HepG2 (cell line): ENCODE data around the gene CARMIL3. TPM values are rescaled to one million over a fixed set of nuclear protein-coding genes. Genes with fewer than 3 reads are reported as not detected.
A peak's percentile ranks its signal among the peaks of the same experiment; 100 is the strongest.

Experiments used
- BRD4 ChIP-seq: sonication (generic); formaldehyde crosslinking; IDR thresholded peaks from 2 replicates; pipeline ENCODE4 v1.4.0; 2020; ENCODE audit warnings: missing genetic modification reagents
- GATAD1 ChIP-seq: IDR thresholded peaks from 2 replicates; pipeline ENCODE4 v1.6.1; 2016; ENCODE audit warnings: missing genetic modification reagents, missing compliant biosample characterization
- HNF4A ChIP-seq: sonication (generic); formaldehyde crosslinking; IDR thresholded peaks from 2 replicates; pipeline ENCODE4 v1.4.0; 2020; ENCODE audit warnings: missing genetic modification reagents
- SALL2 ChIP-seq: sonication (generic); formaldehyde crosslinking; IDR thresholded peaks from 2 replicates; pipeline ENCODE4 v1.8.1; 2023; ENCODE audit warnings: mild to moderate bottlenecking, missing genetic modification reagents, inconsistent platforms
- SOX6 ChIP-seq, 2 experiments: fragments of 450-650 bp in 1 of 2; sonication (generic) in 1 of 2; formaldehyde crosslinking in 1 of 2; IDR thresholded peaks; 2 replicates each; pipeline versions ENCODE4 v1.4.0 to v1.6.1; 2017 to 2020; ENCODE audit warnings: antibody characterized with exemption in 1 of 2, mild to moderate bottlenecking in 1 of 2, missing genetic modification reagents in 1 of 2
- ZBTB40 ChIP-seq, 2 experiments: fragments of 450-650 bp in 1 of 2; sonication (generic) in 1 of 2; formaldehyde crosslinking in 1 of 2; IDR thresholded peaks; 2 replicates each; pipeline versions ENCODE4 v1.6.1 to v1.8.0; 2016 to 2022; ENCODE audit warnings: antibody characterized with exemption in 1 of 2, mild to moderate bottlenecking in 1 of 2, missing genetic modification reagents in 1 of 2
- ZC3H4 ChIP-seq: sonication (generic); formaldehyde crosslinking; IDR thresholded peaks from 2 replicates; pipeline ENCODE4 v1.4.0; 2020; ENCODE audit warnings: missing genetic modification reagents, borderline replicate concordance
- ZNF318 ChIP-seq: sonication (generic); formaldehyde crosslinking; IDR thresholded peaks from 2 replicates; pipeline ENCODE4 v1.4.0; 2020; ENCODE audit warnings: mild to moderate bottlenecking, missing genetic modification reagents
- ZNF343 ChIP-seq: sonication (generic); formaldehyde crosslinking; IDR thresholded peaks from 2 replicates; pipeline ENCODE4 v1.4.0; 2020; ENCODE audit warnings: mild to moderate bottlenecking, missing genetic modification reagents
- ZNF432 ChIP-seq: sonication (generic); formaldehyde crosslinking; IDR thresholded peaks from 2 replicates; pipeline ENCODE4 v1.5.0; 2020; ENCODE audit warnings: missing genetic modification reagents, mild to moderate bottlenecking, borderline replicate concordance
- ZNF550 ChIP-seq: sonication (generic); formaldehyde crosslinking; IDR thresholded peaks from 2 replicates; pipeline ENCODE4 v1.4.0; 2020; ENCODE audit warnings: mild to moderate bottlenecking, missing genetic modification reagents, borderline replicate concordance
- polyA plus RNA-seq, 8 experiments: library from polyadenylated mRNA; depleted of rRNA in 3 of 8; stranded (reverse) in 7 of 8; unstranded in 1 of 8; fragments of >200 nt; fragmentation: Illumina TruSeq in 4 of 8; extraction: Trizol in 4 of 8; gene quantifications; 2 replicates each; pipeline versions ENCODE4 v1.2.1 to v1.2.3, GENCODE V29; 2011 to 2016; ENCODE audit warnings: low read depth in 4 of 8, missing spikeins in 1 of 8, mixed read lengths in 1 of 8; ENCODE audit not compliant: insufficient read depth in 1 of 8
- total RNA-seq, 5 experiments: library from RNA; depleted of rRNA; stranded (reverse); fragments of >200 nt; fragmentation: Illumina TruSeq; extraction: Trizol; gene quantifications; 2 replicates each; pipeline ENCODE4 v1.2.3, GENCODE V29; 2016; ENCODE audit warnings: low read depth in 1 of 5

Gene CARMIL3
- total and polyA plus RNA-seq, 2 of the 13 experiments (the other 11 are each of a cell fraction or from before 2014, with no cell fraction given): 0.27 to 0.55 TPM

GRCh38 chr14:24096545-24097181 is 44.9 kb downstream of the CARMIL3 start (continued):
- TF ChIP-seq SOX6 (IDR thresholded peaks at IDR 0.05) (no peak), SOX6 (CRISPR knock-in tag; IDR thresholded peaks at IDR 0.05) (peak; percentile 42; the same call in 1 of the 2 replicates), ZNF318 (CRISPR knock-in tag) (0 out of 2 replicates have a peak, but pooled peaks have one; percentile 58), ZNF550 (peak; percentile 95; the same call in 1 of the 2 replicates), BRD4 (0 out of 2 replicates have a peak, but pooled peaks have one; percentile 62), ZNF432 (CRISPR knock-in tag) (no peak), ZBTB40 (IDR thresholded peaks at IDR 0.05) (no peak), ZBTB40 (CRISPR knock-in tag; IDR thresholded peaks at IDR 0.05) (no peak), ZNF343 (CRISPR knock-in tag) (0 out of 2 replicates have a peak, but pooled peaks have one; percentile 65), HNF4A (no peak), GATAD1 (CRISPR knock-in tag) (peak; percentile 21; the same call in 1 of the 2 replicates), ZC3H4 (peak; percentile 77), SALL2 (CRISPR knock-in tag) (0 out of 2 replicates have a peak, but pooled peaks have one; percentile 25)
